Panc1 (cell line): Measurements from ENCODE around the gene ZYX.

Experiments used
- CTCF ChIP-seq: fragments of 450-650 bp; IDR thresholded peaks from 2 replicates; pipeline ENCODE4 v1.5.1; 2017; ENCODE audit warnings: mild to moderate bottlenecking
- REST ChIP-seq, 2 experiments: IDR thresholded peaks; 2 replicates each; pipeline ENCODE4 v1.6.1; 2011 to 2012; ENCODE audit warnings: low read depth in 2 of 2, control low read depth in 1 of 2, low read length in 1 of 2, mild to moderate bottlenecking in 1 of 2, moderate library complexity in 1 of 2; ENCODE audit not compliant: insufficient read depth in 1 of 2

- TF ChIP-seq REST (IDR thresholded peaks at IDR 0.05; ENCODE audit: insufficient read depth in 1 of 2, low read depth in 2 of 2, low read length in 1 of 2): no peak
- no peak for TF ChIP-seq CTCF
These were observed 11.2 kb upstream of the ZYX start for GRCh38 chr7:143369678-143370651.
